ENCODE results near the gene LRP1B. TPM values are rescaled to one million over a fixed set of nuclear protein-coding genes. Genes with fewer than 3 reads are reported as not detected.
A peak's percentile ranks its signal among the peaks of the same experiment; 100 is the strongest.

LRP1B gene
- polyA plus RNA-seq (ENCODE audit: insufficient read length in 3 of 3): 1 to 10 TPM in 2 of 3 donors, under 1 TPM in 1; 0.77 to 1.1 (median 1.1) TPM
- long read RNA-seq, donor 1: 0 reads
- long read RNA-seq, donor 2: 0 reads
- long read RNA-seq, donor 3: 0 reads
- long read RNA-seq, donor 4: 0 reads
- long read RNA-seq, donor 5: 0 reads
- long read RNA-seq, donor 6: 0 reads
- long read RNA-seq, donor 7: 0 reads
- long read RNA-seq, donor 8: 0 reads
- long read RNA-seq, donor 9: 0 reads
- long read RNA-seq, donor 10: 0 reads
- long read RNA-seq, donor 11: 0 reads
- long read RNA-seq, donor 12: 0 reads
- long read RNA-seq, donor 13: 0 reads
- long read RNA-seq, donor 14: 0 reads
- long read RNA-seq, donor 15: 0 reads
- long read RNA-seq, donor 16: 0 reads

DNA sequence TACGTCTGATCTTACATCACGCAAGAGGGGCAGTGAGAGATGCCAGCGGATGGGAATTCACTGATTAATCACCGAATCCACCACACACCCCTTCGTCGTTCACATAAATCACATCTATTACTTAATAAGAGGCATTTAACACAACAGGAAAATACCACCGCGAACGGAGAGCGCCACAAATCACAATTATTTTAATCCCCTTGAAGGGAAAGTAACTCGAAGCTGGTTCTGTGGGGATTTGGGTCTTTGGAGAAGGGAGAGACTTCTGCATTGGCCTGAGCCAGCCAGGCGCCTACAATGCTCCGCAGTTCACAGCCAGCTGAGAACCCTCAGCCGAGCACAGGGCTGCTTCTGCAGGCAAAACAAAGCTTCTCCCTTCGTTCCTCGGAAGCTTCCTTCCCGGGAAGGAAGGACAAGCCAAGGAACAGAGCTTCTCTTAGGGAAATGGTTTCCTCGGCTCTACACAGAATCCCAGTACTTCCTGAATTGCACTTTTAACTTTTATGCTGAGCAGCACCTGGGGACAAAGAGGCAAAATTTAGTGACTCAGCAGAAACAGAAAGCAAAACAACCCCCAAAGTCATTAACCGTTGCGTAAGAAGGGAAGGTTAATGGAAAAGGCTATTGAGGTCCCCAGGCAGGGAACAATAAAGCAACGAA lies at the start of gene LRP1B:
LRP1B (minus strand) TSS at position 7 of the 660 bp plus-strand sequence. CDS start 287 bp downstream, outside the sequence.
- peak; percentile 30 to 51 (median 39) for DNase-seq (ENCODE audit: extremely low read depth in 1 of 11, low read depth in 9 of 11, low spot score in 4 of 11)

GRCh38 chr2:142179686-142180085 lies 48.9 kb upstream of the LRP1B start:
- DNase-seq (ENCODE audit: extremely low read depth in 1 of 11, low read depth in 9 of 11, low spot score in 4 of 11): no peak

- no peak for DNase-seq (ENCODE audit: extremely low read depth in 1 of 11, low read depth in 9 of 11, low spot score in 4 of 11)
Measured at GRCh38 chr2:142178604-142179003, 47.8 kb upstream of the LRP1B start.

DNA sequence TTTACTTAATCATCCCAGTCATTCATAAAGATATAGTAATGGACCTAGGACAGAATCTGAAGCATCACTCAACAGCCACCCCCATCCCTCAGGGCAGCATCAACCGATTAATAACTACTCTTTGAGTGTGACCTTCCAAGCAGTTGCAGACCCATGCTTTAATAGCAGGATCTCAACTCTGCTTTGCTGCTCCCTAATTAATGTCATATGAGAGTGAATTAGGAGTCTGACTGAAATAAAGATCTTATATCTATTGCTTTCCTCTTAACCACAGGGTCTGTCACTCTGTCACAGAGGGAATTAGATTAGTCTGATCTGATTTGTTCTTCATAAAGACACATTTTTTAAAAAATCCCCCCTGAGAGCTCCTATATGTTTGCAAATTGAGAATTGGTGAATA lies 46.1 kb upstream of the LRP1B start:
- no peak for DNase-seq (ENCODE audit: extremely low read depth in 1 of 11, low read depth in 9 of 11, low spot score in 4 of 11)

DNA sequence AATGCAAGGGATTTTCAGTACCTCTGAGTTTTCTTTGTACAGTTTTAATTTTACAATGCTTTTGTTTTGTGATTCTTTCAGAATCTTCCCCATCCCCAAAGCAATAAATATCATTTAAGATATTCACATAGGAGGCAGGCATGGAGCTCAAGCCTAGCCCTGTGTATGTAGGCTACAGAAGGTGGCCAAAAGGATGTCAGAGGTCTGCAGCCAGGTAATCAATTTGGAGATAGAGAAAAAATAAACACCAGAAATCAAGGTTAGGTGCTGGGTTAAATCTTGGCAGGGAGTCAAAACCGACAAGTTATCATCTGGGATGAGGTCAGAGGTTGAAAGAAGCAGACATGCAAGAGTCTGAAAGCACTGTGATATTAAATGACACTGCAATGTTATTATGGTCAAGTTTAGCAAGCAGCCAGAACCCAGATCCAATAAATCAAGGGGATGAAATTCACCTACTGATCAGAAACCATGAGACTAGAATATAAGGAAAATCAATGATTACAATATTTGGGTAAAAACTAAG lies 45.1 kb upstream of the LRP1B start:
- no peak for DNase-seq (ENCODE audit: extremely low read depth in 1 of 11, low read depth in 9 of 11, low spot score in 4 of 11)

DNA sequence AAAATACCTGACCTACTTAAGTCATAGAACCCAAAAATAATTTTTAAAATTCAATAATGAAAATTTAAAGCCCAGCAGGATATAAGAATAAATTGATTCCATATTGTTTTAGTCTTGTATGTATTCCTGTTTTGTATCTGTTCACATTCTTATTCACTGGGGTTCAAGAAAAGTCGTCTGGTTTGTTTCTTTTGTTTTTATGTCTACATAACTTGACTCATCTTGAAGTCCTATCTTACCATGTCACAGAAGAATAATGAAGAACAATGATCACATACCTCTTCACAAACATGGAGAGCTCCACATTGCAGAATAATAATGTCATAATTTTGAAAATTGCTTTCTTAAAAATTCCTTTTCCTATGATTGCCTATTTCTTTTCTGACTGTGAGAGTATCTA lies 43.4 kb upstream of the LRP1B start:
- DNase-seq (ENCODE audit: extremely low read depth in 1 of 11, low read depth in 9 of 11, low spot score in 4 of 11): no peak

DNA sequence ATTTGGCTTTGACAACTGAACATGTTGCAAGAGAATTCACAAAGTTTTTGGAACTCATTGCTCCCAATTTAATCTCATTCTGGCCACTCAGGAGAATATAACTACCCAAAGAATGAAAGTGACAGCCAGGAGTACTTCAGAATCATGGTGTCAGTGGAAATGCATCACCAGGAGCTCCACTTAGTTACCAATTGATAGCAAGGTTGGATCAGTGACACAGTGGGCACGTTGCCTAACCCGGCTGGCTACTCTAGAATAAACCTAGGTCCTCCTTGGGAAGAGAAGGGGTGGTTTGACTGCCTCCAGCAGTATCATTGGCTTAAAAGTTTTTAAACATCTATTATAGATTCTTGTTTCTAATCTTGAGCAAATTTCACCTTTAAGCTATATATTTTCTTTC lies 40.0 kb upstream of the LRP1B start:
- no peak for DNase-seq (ENCODE audit: extremely low read depth in 1 of 11, low read depth in 9 of 11, low spot score in 4 of 11)

GRCh38 chr2:142165790-142166189 lies 35.0 kb upstream of the LRP1B start:
- DNase-seq (ENCODE audit: extremely low read depth in 1 of 11, low read depth in 9 of 11, low spot score in 4 of 11): peak in 1 of 11 donors; percentile 1

DNA sequence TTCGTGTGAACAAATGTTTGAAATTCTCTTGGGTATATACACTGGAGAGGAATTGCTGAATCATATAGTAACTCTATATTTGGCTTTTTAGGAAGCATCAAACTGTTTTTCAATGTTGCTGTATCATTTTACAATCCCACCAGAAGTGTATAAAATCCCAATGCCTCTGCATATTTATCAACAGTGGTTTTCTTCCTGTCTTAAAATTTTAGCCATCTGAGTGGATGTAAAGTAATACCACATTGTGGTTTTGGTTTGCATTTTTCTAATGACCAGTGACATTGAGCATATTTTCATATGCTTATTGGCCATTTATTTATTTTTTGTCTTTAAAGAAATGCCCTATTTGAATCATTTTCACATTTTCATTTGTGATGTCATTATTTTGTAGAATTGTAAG lies 22.8 kb upstream of the LRP1B start:
- DNase-seq (ENCODE audit: extremely low read depth in 1 of 11, low read depth in 9 of 11, low spot score in 4 of 11): no peak

GRCh38 chr2:142150453-142150852 lies 19.6 kb upstream of the LRP1B start:
- no peak for DNase-seq (ENCODE audit: extremely low read depth in 1 of 11, low read depth in 9 of 11, low spot score in 4 of 11)

- DNase-seq (ENCODE audit: extremely low read depth in 1 of 11, low read depth in 9 of 11, low spot score in 4 of 11): no peak
Measured at GRCh38 chr2:142144547-142144946, 13.7 kb upstream of the LRP1B start.

DNA sequence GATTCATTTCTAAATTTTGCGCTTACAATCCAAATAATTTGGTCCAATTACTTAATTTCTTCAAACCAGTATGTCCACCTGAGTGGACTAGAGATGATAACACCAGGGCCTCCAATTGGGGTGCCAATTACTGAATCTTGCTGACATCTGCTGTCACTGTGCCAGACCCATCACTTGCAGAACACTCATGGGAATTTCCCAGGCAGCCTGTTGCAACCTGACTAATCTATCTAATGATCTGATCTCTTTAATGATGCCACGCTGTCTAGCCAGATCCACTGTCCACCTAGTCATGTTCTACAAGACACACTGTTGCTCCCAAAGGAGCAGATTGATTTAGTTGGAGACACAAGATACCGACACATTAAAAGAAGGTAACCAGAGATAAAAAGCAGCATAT lies 11.8 kb upstream of the LRP1B start:
- DNase-seq (ENCODE audit: extremely low read depth in 1 of 11, low read depth in 9 of 11, low spot score in 4 of 11): no peak

DNA sequence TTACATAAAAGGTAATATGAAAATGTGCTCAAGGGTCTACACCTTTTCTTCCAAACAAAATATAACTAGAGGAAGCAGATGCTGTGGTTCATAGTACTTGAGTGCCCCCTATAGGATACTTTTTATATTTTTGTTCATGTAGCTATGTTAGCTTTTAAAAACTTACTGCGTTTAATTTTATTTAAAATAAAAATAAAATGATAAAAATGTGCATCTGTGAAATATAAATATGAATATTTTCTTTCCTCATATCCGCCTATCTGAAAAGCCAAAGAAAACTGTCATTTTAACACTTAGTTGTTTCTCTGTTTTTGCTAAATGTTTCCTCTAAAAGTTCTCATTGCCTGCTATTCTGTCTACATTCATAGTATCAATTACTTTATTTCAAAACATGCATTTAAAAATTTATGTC lies 9.6 kb upstream of the LRP1B start:
- DNase-seq (ENCODE audit: extremely low read depth in 1 of 11, low read depth in 9 of 11, low spot score in 4 of 11): peak in 7 of 11 donors; percentile 7 to 33 (median 15)

DNA sequence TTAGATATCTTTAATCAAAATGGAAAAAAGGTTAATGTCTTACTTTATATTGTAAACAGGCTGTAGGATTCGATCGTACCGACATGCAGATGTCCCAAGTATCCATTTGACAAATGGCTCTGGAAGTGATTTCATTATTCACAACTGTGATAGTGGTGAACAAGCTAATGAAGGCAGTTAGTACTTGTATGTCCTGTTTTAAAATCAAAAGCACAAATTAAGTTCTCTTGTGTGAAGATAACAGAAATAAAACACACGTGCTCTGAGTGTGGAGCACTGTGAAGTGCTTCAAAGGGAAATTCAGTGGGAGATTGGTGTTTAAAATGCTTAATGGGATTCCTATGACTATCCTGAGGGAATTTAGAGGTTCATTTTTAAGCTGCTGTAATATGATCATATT lies 8.6 kb upstream of the LRP1B start:
- DNase-seq (ENCODE audit: extremely low read depth in 1 of 11, low read depth in 9 of 11, low spot score in 4 of 11): no peak

- DNase-seq (ENCODE audit: extremely low read depth in 1 of 11, low read depth in 9 of 11, low spot score in 4 of 11): no peak
Measured at GRCh38 chr2:142136571-142136970, 5.8 kb upstream of the LRP1B start.

GRCh38 chr2:142134911-142135310 lies 4.1 kb upstream of the LRP1B start:
- no peak for DNase-seq (ENCODE audit: extremely low read depth in 1 of 11, low read depth in 9 of 11, low spot score in 4 of 11)

- peak; percentile 59 to 87 (median 74) for DNase-seq (ENCODE audit: extremely low read depth in 1 of 11, low read depth in 9 of 11, low spot score in 4 of 11)
Measured at GRCh38 chr2:142130111-142131009, 456 bp downstream of the LRP1B start.

- no peak for DNase-seq (ENCODE audit: extremely low read depth in 1 of 11, low read depth in 9 of 11, low spot score in 4 of 11)
Measured at GRCh38 chr2:142128105-142128504, 2.7 kb downstream of the LRP1B start.

DNA sequence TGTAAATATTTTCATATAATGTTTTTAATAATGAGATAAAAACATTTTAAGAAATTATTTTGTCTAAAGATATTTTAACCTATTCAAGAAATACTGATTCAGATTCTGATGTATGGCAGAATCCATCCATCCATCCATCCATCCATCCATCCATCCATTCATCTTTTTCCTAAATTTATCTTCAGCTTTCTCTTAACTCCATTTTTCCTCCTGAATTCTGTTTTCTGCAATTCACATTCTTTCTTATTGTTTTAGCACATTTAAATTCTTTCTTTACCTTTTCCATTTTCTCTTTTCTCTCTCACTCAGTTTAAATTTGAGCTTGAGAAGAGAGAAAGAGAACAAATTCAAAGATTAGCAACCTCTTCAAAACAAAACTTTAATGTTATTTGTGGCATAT lies 3.6 kb downstream of the LRP1B start:
- no peak for DNase-seq (ENCODE audit: extremely low read depth in 1 of 11, low read depth in 9 of 11, low spot score in 4 of 11)
